H1 (cell line): Measurements from ENCODE around the gene ZNF407. TPM values are rescaled to one million over a fixed set of nuclear protein-coding genes. Genes with fewer than 3 reads are reported as not detected.

Source experiments
- ATF2 ChIP-seq: IDR thresholded peaks from 2 replicates; pipeline ENCODE4 v1.6.1; 2012; ENCODE audit warnings: low read length, inconsistent platforms
- BRCA1 ChIP-seq: IDR thresholded peaks from 2 replicates; pipeline ENCODE4 v1.6.1; 2012; ENCODE audit warnings: low read depth, low read length, improper control_type of control experiment
- CBX8 ChIP-seq: fragments of 300-800, 300-1000 bp; sonication (generic); IDR thresholded peaks from 2 replicates; pipeline ENCODE4 v1.7.1; 2016; ENCODE audit warnings: low read depth, low read length, borderline replicate concordance
- CHD7 ChIP-seq: fragments of 300-600 bp; sonication (generic); IDR thresholded peaks from 2 replicates; pipeline ENCODE4 v1.7.1; 2012; ENCODE audit warnings: low read length, moderate library complexity, mild to moderate bottlenecking, inconsistent platforms; ENCODE audit not compliant: insufficient replicate concordance
- KDM1A ChIP-seq: fragments of 200-600, 300-600 bp; sonication (generic); IDR thresholded peaks from 2 replicates; pipeline ENCODE4 v1.7.1; 2016; ENCODE audit warnings: mild to moderate bottlenecking, low read length, borderline replicate concordance
- RFX5 ChIP-seq: IDR thresholded peaks from 2 replicates; pipeline ENCODE4 v1.6.1; 2011; ENCODE audit warnings: low read depth, low read length, improper control_type of control experiment, borderline replicate concordance
- SP1 ChIP-seq: IDR thresholded peaks from 2 replicates; pipeline ENCODE4 v1.6.1; 2011; ENCODE audit warnings: low read depth, low read length
- TAF1 ChIP-seq: IDR thresholded peaks from 2 replicates; pipeline ENCODE4 v1.6.1; 2011; ENCODE audit warnings: mild to moderate bottlenecking, low read depth, low read length
- ZNF274 ChIP-seq: IDR thresholded peaks from 2 replicates; pipeline ENCODE4 v1.7.0; 2012; ENCODE audit warnings: low read length, borderline replicate concordance; ENCODE audit errors: extremely low read depth
- polyA plus RNA-seq, 7 experiments: library from polyadenylated mRNA; depleted of rRNA in 3 of 7; stranded (reverse) in 5 of 7; unstranded in 2 of 7; fragments of >200 nt in 5 of 7; fragments of 200-250 nt in 2 of 7; gene quantifications; 1 replicate in 5 of 7; 2 replicates in 1 of 7; 4 replicates in 1 of 7; pipeline versions ENCODE4 v1.2.1 to v1.2.3, GENCODE V29; 2011 to 2013; ENCODE audit warnings: missing spikeins in 2 of 7, mixed read lengths in 2 of 7
- total RNA-seq: library from RNA; stranded (reverse); fragmentation: NEBNext Ultra II Directional; extraction: Animal tissue kit (Norgen Biotek cat#: 25700); gene quantifications from 2 replicates; pipeline ENCODE4 v1.2.1, GENCODE V29; 2021

ZNF407 gene
- total and polyA plus RNA-seq, 2 of the 8 experiments (the other 6 are each of a cell fraction or from before 2014, with no cell fraction given): 1.5 to 6.8 TPM

DNA sequence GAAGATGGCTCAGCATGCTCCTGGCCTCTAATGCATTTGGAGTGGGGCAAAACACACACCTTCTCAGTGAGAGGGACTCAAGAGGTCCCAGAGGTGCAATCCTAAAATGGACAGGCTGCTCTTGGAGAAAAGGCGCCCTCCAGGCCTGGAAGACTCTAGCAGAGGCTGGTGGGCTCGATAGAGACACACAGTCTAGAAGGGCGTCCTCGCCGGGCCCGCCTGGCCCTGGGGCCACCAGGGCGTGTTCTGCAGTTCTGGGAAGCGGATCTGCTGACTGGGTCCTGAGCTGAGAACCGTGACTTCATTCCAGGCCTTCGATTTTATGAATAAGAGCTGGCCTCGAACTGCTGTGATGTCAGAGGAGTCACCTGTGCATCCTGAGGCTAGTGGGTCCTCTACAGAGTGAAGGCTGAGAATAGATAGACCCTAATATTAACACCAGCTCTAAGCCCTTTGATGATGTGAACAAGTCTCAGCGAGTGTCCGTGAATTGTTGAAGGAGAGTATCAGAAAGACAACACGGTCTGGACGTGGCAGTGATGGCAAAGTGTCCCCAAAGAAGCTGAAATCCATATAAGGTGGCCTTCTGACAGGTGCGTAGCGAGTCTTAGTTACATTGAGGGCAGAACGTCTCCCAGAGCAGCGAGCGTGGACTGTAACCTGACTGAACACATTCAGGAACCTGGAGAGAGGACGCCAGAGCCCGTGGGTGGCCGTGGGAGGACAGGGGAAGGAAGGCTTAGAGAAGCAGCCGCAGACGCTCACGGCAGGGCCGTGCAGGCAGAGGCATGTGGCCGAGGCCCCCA, 474.4 kb downstream of the ZNF407 start (continued):
- no peak for TF ChIP-seq CHD7
- no peak for TF ChIP-seq CBX8
- no peak for TF ChIP-seq ATF2
- no peak for TF ChIP-seq KDM1A
- TF ChIP-seq BRCA1: no peak
- TF ChIP-seq RFX5: no peak
- TF ChIP-seq SP1: no peak
- no peak for TF ChIP-seq ZNF274
- no peak for TF ChIP-seq TAF1
